Activated naive CD4-positive, alpha-beta T cell treated with anti-CD3 and anti-CD28 coated beads, Interleukin-2, amount 10 ng/mL, durations not matched to agents 7 days and 5 days (primary cell): ENCODE data around the gene WNK3.

Experiments
- CTCF ChIA-PET: fragments of 350-600 bp; sonication (Branson Sonifier 250); formaldehyde crosslinking; loops from one replicate; lab custom pipeline; 2021; ENCODE audit warnings: antibody characterized with exemption; lab: Charles Lee
- DNase-seq: peaks from one replicate; pipeline ENCODE4 v3.0.0-alpha.2; 2020
- H3K27ac Mint-ChIP-seq: one replicate; pipeline ENCODE4 v1.8.0; 2021; ENCODE audit warnings: mild to moderate bottlenecking, moderate library complexity, mixed read lengths
- H3K27me3 Mint-ChIP-seq: one replicate; pipeline ENCODE4 v1.8.0; 2021; ENCODE audit warnings: mild to moderate bottlenecking, mixed read lengths
- H3K36me3 Mint-ChIP-seq: one replicate; pipeline ENCODE4 v1.8.0; 2021; ENCODE audit warnings: mixed read lengths
- H3K4me1 Mint-ChIP-seq: one replicate; pipeline ENCODE4 v1.8.0; 2021; ENCODE audit warnings: mixed read lengths
- H3K4me3 Mint-ChIP-seq: one replicate; pipeline ENCODE4 v1.8.0; 2021; ENCODE audit warnings: mild to moderate bottlenecking, moderate library complexity, mixed read lengths
- H3K9me3 Mint-ChIP-seq: one replicate; pipeline ENCODE4 v1.8.0; 2021; ENCODE audit warnings: mixed read lengths

The WNK3 gene

GRCh38 chrX:54291758-54292157, 66.1 kb downstream of the WNK3 start:
- Mint-ChIP-seq H3K27ac (no peak overlapping the region), H3K9me3 (no peaks in the 10 kb centered on the region), H3K36me3 (no peaks in the 10 kb centered on the region), H3K4me3 (no peak overlapping the region), H3K4me1 (no peaks in the 10 kb centered on the region), H3K27me3 (no peaks in the 10 kb centered on the region)
- no peak for DNase-seq
- CTCF ChIA-PET: no interaction called here

- Mint-ChIP-seq H3K27ac (no peak overlapping the region), H3K9me3 (no peaks in the 10 kb centered on the region), H3K36me3 (no peaks in the 10 kb centered on the region), H3K4me1 (no peaks in the 10 kb centered on the region), H3K4me3 (no peak overlapping the region), H3K27me3 (no peaks in the 10 kb centered on the region)
- CTCF ChIA-PET: no interaction called here
- no peak for DNase-seq
These were observed 68.9 kb downstream of the WNK3 start for GRCh38 chrX:54288968-54289367.

GRCh38 chrX:54288277-54288676, 69.6 kb downstream of the WNK3 start:
- Mint-ChIP-seq H3K9me3 (no peaks in the 10 kb centered on the region), H3K4me1 (no peaks in the 10 kb centered on the region), H3K36me3 (no peaks in the 10 kb centered on the region), H3K27me3 (no peaks in the 10 kb centered on the region), H3K4me3 (no peak overlapping the region), H3K27ac (no peak overlapping the region)
- DNase-seq: no peak
- CTCF ChIA-PET: no interaction called here

- H3K4me3 Mint-ChIP-seq: no peak overlapping the region
- H3K27ac Mint-ChIP-seq: no peak overlapping the region
- DNase-seq: no peak
- CTCF ChIA-PET: no interaction called here
- H3K4me1 Mint-ChIP-seq: no peaks in the 10 kb centered on the region
- no peaks in the 10 kb centered on the region for H3K36me3 Mint-ChIP-seq
- no peaks in the 10 kb centered on the region for H3K27me3 Mint-ChIP-seq
- no peaks in the 10 kb centered on the region for H3K9me3 Mint-ChIP-seq
These were observed 76.2 kb downstream of the WNK3 start for GRCh38 chrX:54281676-54282075.

GRCh38 chrX:54280466-54280865, 77.4 kb downstream of the WNK3 start:
- CTCF ChIA-PET: no interaction called here
- no peaks in the 10 kb centered on the region for H3K9me3 Mint-ChIP-seq
- no peaks in the 10 kb centered on the region for H3K36me3 Mint-ChIP-seq
- no peaks in the 10 kb centered on the region for H3K4me1 Mint-ChIP-seq
- H3K27me3 Mint-ChIP-seq: no peaks in the 10 kb centered on the region
- DNase-seq: no peak
- H3K27ac Mint-ChIP-seq: no peak overlapping the region
- no peak overlapping the region for H3K4me3 Mint-ChIP-seq

GRCh38 chrX:54271664-54272063, 86.2 kb downstream of the WNK3 start:
- Mint-ChIP-seq H3K4me3 (no peak overlapping the region), H3K9me3 (no peaks in the 10 kb centered on the region), H3K4me1 (no peaks in the 10 kb centered on the region), H3K27ac (no peak overlapping the region), H3K36me3 (no peaks in the 10 kb centered on the region), H3K27me3 (no peaks in the 10 kb centered on the region)
- DNase-seq: no peak
- CTCF ChIA-PET: no interaction called here

- no peaks in the 10 kb centered on the region for H3K9me3 Mint-ChIP-seq
- CTCF ChIA-PET: no interaction called here
- H3K27me3 Mint-ChIP-seq: no peaks in the 10 kb centered on the region
- no peaks in the 10 kb centered on the region for H3K36me3 Mint-ChIP-seq
- no peak overlapping the region for H3K4me3 Mint-ChIP-seq
- no peaks in the 10 kb centered on the region for H3K4me1 Mint-ChIP-seq
- H3K27ac Mint-ChIP-seq: no peak overlapping the region
- DNase-seq: no peak
These were observed 109.5 kb downstream of the WNK3 start for GRCh38 chrX:54248309-54248708.

GRCh38 chrX:54246866-54247265, 111.0 kb downstream of the WNK3 start:
- DNase-seq: no peak
- Mint-ChIP-seq H3K36me3 (no peaks in the 10 kb centered on the region), H3K27me3 (no peaks in the 10 kb centered on the region), H3K27ac (no peak overlapping the region), H3K4me3 (no peak overlapping the region), H3K9me3 (no peaks in the 10 kb centered on the region), H3K4me1 (no peaks in the 10 kb centered on the region)
- CTCF ChIA-PET: no interaction called here

- DNase-seq: no peak
- no peaks in the 10 kb centered on the region for H3K27me3 Mint-ChIP-seq
- H3K4me3 Mint-ChIP-seq: no peak overlapping the region
- no peaks in the 10 kb centered on the region for H3K4me1 Mint-ChIP-seq
- H3K27ac Mint-ChIP-seq: no peak overlapping the region
- H3K9me3 Mint-ChIP-seq: no peaks in the 10 kb centered on the region
- CTCF ChIA-PET: no interaction called here
- no peaks in the 10 kb centered on the region for H3K36me3 Mint-ChIP-seq
These were observed 119.3 kb downstream of the WNK3 start for GRCh38 chrX:54238588-54238987.

- Mint-ChIP-seq H3K4me1 (no peaks in the 10 kb centered on the region), H3K9me3 (no peaks in the 10 kb centered on the region), H3K27ac (no peak overlapping the region), H3K36me3 (no peaks in the 10 kb centered on the region), H3K4me3 (no peak overlapping the region), H3K27me3 (no peaks in the 10 kb centered on the region)
- DNase-seq: no peak
- CTCF ChIA-PET: no interaction called here
These were observed 120.8 kb downstream of the WNK3 start for GRCh38 chrX:54237014-54237413.

GRCh38 chrX:54230435-54231148, 127.3 kb downstream of the WNK3 start:
- H3K4me1 Mint-ChIP-seq: no peaks in the 10 kb centered on the region
- CTCF ChIA-PET: no interaction called here

GRCh38 chrX:54223581-54223980, 134.3 kb downstream of the WNK3 start:
- H3K9me3 Mint-ChIP-seq: no peaks in the 10 kb centered on the region
- no peak for DNase-seq
- no peak overlapping the region for H3K27ac Mint-ChIP-seq
- no peaks in the 10 kb centered on the region for H3K36me3 Mint-ChIP-seq
- H3K27me3 Mint-ChIP-seq: no peaks in the 10 kb centered on the region
- CTCF ChIA-PET: no interaction called here
- H3K4me1 Mint-ChIP-seq: no peaks in the 10 kb centered on the region
- no peak overlapping the region for H3K4me3 Mint-ChIP-seq

More at GRCh38 chrX:54230435-54231148, 127.3 kb downstream of the WNK3 start:
- no peak overlapping the region for H3K27ac Mint-ChIP-seq
- no peak for DNase-seq
- H3K4me3 Mint-ChIP-seq: no peak overlapping the region
- no peaks in the 10 kb centered on the region for H3K27me3 Mint-ChIP-seq
- no peaks in the 10 kb centered on the region for H3K36me3 Mint-ChIP-seq
- H3K9me3 Mint-ChIP-seq: no peaks in the 10 kb centered on the region

- Mint-ChIP-seq H3K9me3 (no peaks in the 10 kb centered on the region), H3K4me3 (no peak overlapping the region)
- CTCF ChIA-PET: no interaction called here
These were observed 144.2 kb downstream of the WNK3 start for GRCh38 chrX:54213603-54214002.

GRCh38 chrX:54208531-54208930, 149.3 kb downstream of the WNK3 start:
- H3K27me3 Mint-ChIP-seq: no peaks in the 10 kb centered on the region
- no peak overlapping the region for H3K27ac Mint-ChIP-seq
- CTCF ChIA-PET: no interaction called here

More at GRCh38 chrX:54213603-54214002, 144.2 kb downstream of the WNK3 start:
- no peaks in the 10 kb centered on the region for H3K27me3 Mint-ChIP-seq
- DNase-seq: no peak
- no peaks in the 10 kb centered on the region for H3K4me1 Mint-ChIP-seq
- no peak overlapping the region for H3K27ac Mint-ChIP-seq
- H3K36me3 Mint-ChIP-seq: no peaks in the 10 kb centered on the region

GRCh38 chrX:54198262-54198661, 159.6 kb downstream of the WNK3 start:
- no peak overlapping the region for H3K4me3 Mint-ChIP-seq
- CTCF ChIA-PET: no interaction called here
- H3K27me3 Mint-ChIP-seq: peaks cover 3% of the 10 kb centered on the region
- no peaks in the 10 kb centered on the region for H3K4me1 Mint-ChIP-seq
- H3K36me3 Mint-ChIP-seq: no peaks in the 10 kb centered on the region
- no peaks in the 10 kb centered on the region for H3K9me3 Mint-ChIP-seq
- H3K27ac Mint-ChIP-seq: no peak overlapping the region
- DNase-seq: no peak

More at GRCh38 chrX:54208531-54208930, 149.3 kb downstream of the WNK3 start:
- H3K4me1 Mint-ChIP-seq: no peaks in the 10 kb centered on the region
- no peaks in the 10 kb centered on the region for H3K9me3 Mint-ChIP-seq
- H3K4me3 Mint-ChIP-seq: no peak overlapping the region
- H3K36me3 Mint-ChIP-seq: no peaks in the 10 kb centered on the region
- no peak for DNase-seq
